Activated CD8-positive, alpha-beta T cell treated with anti-CD3 and anti-CD28 coated beads for 36 hours (primary cell): Measurements from ENCODE around the gene PDE2A. TPM values are rescaled to one million over a fixed set of nuclear protein-coding genes. Genes with fewer than 3 reads are reported as not detected.

ENCODE experiments used
- ATAC-seq: fragments of 200-7000 bp; cut with Tn5 transposase; one replicate; pipeline ENCODE4 v1.10.0; 2021; ENCODE audit warnings: mild to moderate bottlenecking, moderate library complexity
- CTCF ChIA-PET: fragments of 350-600 bp; sonication (Branson Sonifier 250); formaldehyde crosslinking; loops from one replicate; lab custom pipeline; 2021; ENCODE audit warnings: antibody characterized with exemption; lab: Charles Lee
- POLR2A ChIA-PET: fragments of 350-600 bp; sonication (Branson Sonifier 250); formaldehyde crosslinking; loops from one replicate; lab custom pipeline; 2021; ENCODE audit warnings: antibody characterized with exemption; lab: Charles Lee
- DNase-seq: peaks from one replicate; pipeline ENCODE4 v3.0.0-alpha.2; 2020
- H3K27ac Mint-ChIP-seq: one replicate; pipeline ENCODE4 v1.8.0; 2021; ENCODE audit warnings: mild to moderate bottlenecking, mixed read lengths
- H3K27me3 Mint-ChIP-seq: one replicate; pipeline ENCODE4 v1.8.0; 2021; ENCODE audit warnings: mixed read lengths
- H3K36me3 Mint-ChIP-seq: one replicate; pipeline ENCODE4 v1.8.0; 2021; ENCODE audit warnings: low read depth, mixed read lengths
- H3K4me1 Mint-ChIP-seq: one replicate; pipeline ENCODE4 v1.8.0; 2021; ENCODE audit warnings: low read depth, mixed read lengths
- H3K4me3 Mint-ChIP-seq: one replicate; pipeline ENCODE4 v1.8.0; 2021; ENCODE audit warnings: mild to moderate bottlenecking, moderate library complexity, mixed read lengths
- H3K9me3 Mint-ChIP-seq: one replicate; pipeline ENCODE4 v1.8.0; 2021; ENCODE audit warnings: mixed read lengths
- intact Hi-C: fragments of 100-400 bp; cut with micrococcal nuclease; formaldehyde crosslinking; loops from one replicate; pipeline ENCODE4 v1.10.0; 2022
- total RNA-seq, 2 experiments: library from RNA; stranded (reverse); gene quantifications; one replicate each; pipeline ENCODE4 v1.2.3, GENCODE V29; 2021
- TF ChIP-seq, protein P1 (sequence below): fragments of 200-600 bp; IDR thresholded peaks from one replicate; pipeline ENCODE4 v1.8.0; 2022; ENCODE audit warnings: antibody characterized with exemption, mild to moderate bottlenecking

PDE2A gene
- total RNA-seq, 2 experiments from 2014 or later = 0.14 to 0.72 TPM

DNA sequence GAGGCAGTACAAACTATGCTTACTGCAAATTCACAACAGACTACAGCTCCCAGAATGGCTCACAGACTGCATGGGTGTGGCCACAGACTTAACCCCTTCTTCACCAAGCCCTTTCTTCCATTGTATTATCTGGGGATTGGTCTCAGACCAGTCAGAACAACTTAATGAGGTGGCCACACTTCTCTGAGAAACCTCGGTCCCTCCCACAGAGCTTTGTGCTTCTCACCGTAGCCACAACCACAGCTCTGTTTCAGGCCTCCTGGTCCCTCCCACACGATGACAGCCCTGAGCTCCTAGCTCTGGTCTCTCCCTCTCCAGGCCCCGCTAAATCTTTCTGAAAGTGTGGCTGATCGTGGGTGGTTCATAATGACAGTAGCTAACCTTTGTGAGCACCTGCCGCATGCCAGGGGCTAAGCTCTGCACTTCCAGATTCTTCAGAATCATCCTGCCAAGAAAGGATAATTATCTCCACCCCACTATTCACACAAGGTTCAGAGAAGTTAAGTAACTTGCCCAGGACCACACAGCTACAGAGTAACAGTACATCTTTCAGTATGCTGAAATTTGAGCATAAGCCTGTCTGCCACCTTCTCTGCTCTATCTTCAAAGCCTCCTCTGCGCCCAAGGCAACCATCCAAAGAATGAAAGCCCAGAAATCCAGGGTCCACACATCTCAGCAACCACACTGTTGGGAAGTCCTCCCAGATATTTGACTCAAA lies 5.4 kb downstream of the PDE2A start:
- peak; percentile 95 for ATAC-seq
- DNase-seq = peak; percentile 91
- Mint-ChIP-seq H3K27me3 (peaks cover 48% of the 10 kb centered on the region), H3K4me3 (no peak overlapping the region), H3K36me3 (no peaks in the 10 kb centered on the region), H3K9me3 (peaks cover 8% of the 10 kb centered on the region), H3K27ac (no peak overlapping the region), H3K4me1 (peaks cover 14% of the 10 kb centered on the region)
- CTCF ChIA-PET = interaction anchor here (1.0 to 2.9 kb wide), 8 partner anchors 10 to 122 kb away, joined by 3 to 22 read pairs (median 4); no protein-coding TSS in a partner anchor
- intact Hi-C loops = no loop called here
- POLR2A ChIA-PET = interaction anchor here (1.1 to 2.6 kb wide), 4 partner anchors 9 to 123 kb away, joined by 3 to 16 read pairs (median 4); no protein-coding TSS in a partner anchor
- TF ChIP-seq, protein P1, sequence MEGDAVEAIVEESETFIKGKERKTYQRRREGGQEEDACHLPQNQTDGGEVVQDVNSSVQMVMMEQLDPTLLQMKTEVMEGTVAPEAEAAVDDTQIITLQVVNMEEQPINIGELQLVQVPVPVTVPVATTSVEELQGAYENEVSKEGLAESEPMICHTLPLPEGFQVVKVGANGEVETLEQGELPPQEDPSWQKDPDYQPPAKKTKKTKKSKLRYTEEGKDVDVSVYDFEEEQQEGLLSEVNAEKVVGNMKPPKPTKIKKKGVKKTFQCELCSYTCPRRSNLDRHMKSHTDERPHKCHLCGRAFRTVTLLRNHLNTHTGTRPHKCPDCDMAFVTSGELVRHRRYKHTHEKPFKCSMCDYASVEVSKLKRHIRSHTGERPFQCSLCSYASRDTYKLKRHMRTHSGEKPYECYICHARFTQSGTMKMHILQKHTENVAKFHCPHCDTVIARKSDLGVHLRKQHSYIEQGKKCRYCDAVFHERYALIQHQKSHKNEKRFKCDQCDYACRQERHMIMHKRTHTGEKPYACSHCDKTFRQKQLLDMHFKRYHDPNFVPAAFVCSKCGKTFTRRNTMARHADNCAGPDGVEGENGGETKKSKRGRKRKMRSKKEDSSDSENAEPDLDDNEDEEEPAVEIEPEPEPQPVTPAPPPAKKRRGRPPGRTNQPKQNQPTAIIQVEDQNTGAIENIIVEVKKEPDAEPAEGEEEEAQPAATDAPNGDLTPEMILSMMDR = no peak

DNA sequence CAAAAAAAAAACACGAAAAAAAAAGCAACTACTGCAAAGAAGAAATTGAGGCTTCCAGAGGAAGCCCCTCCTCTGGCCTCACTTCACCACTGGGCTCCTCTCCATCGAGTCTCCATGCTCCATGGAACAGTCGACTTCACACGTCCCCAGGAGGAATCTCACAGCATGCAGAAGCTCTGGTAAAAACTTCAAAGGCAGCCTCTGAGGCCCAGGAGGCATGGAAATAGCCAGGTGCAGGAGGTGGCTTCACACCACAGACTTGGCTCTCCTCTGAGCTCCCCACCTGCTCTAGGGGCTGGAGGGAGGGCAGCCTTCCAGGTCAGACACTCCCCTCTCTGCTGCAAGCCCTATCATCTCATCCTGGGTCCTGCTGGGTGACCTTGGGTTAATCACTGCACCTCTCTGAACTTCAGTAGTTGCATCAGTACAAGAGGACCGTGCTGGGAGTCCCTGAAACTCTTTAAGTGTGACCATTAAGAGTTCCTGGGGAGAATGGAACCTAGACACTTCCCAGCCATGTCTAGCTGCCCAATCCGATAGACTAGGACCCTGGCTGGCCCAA lies 8.2 kb downstream of the PDE2A start:
- Mint-ChIP-seq H3K4me1 (peaks cover 14% of the 10 kb centered on the region), H3K27me3 (peaks cover 28% of the 10 kb centered on the region), H3K36me3 (no peaks in the 10 kb centered on the region), H3K4me3 (no peak overlapping the region), H3K27ac (no peak overlapping the region), H3K9me3 (peaks cover 8% of the 10 kb centered on the region)
- ChIA-PET POLR2A (interaction anchor here (1.4 kb wide), 1 partner anchor 116 kb away, joined by 3 read pairs; no protein-coding TSS in a partner anchor), CTCF (no interaction called here)
- ATAC-seq (no peak), DNase-seq (no peak)
- intact Hi-C loops = no loop called here
- TF ChIP-seq, protein P1 = no peak

DNA sequence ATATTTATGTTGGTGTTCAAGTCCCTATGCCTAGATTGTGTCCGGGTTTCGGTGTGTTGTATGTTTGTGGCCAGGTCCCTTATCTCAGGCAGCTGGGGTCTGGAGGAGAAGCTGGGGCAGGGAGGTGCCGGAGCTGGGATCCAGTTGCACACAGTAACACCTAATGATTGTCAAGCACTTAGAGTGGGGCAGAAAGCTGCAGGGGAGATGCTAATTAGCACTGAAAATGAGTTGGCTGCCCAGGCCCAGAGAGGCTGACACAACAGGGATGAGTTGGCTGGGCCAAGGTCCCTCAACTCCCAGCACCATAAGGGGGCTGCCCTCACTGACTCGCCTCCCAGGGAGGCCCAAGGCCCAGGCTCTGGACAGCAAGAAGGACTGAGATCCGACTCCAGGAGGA lies 12.2 kb downstream of the PDE2A start:
- no peak for DNase-seq
- Mint-ChIP-seq H3K4me3 (no peak overlapping the region), H3K36me3 (no peaks in the 10 kb centered on the region), H3K4me1 (no peaks in the 10 kb centered on the region), H3K27ac (no peak overlapping the region), H3K27me3 (peaks cover 11% of the 10 kb centered on the region), H3K9me3 (peaks cover 1% of the 10 kb centered on the region)
- CTCF ChIA-PET = interaction anchor here (1.1 kb wide), 1 partner anchor 22 kb away, joined by 4 read pairs; no protein-coding TSS in a partner anchor
- no peak for ATAC-seq
- TF ChIP-seq, protein P1 = no peak
- intact Hi-C loops = no loop called here
- POLR2A ChIA-PET = no interaction called here

DNA sequence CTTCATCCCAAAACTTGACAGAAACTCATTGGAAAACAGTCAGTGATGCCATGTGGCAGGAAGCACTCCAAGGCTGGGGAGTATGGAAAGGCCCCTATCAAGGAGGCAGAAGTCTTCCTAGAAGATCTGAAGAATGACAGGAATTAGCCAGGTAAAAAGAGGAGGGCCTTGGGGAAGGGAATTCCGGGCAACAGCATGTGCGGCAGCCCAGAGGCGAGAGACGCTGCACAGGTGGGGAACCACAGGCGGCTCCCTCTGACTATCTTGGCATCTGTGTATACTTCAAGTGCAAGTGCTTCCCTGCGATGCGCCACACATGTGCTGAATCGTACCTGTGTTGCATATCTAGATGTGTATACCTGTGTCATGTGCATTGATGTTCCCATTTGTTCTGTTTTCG lies 12.7 kb downstream of the PDE2A start:
- TF ChIP-seq, protein P1 = no peak
- DNase-seq = no peak
- Mint-ChIP-seq H3K36me3 (no peaks in the 10 kb centered on the region), H3K9me3 (no peaks in the 10 kb centered on the region), H3K4me3 (no peak overlapping the region), H3K27ac (no peak overlapping the region), H3K4me1 (no peaks in the 10 kb centered on the region), H3K27me3 (peaks cover 10% of the 10 kb centered on the region)
- ChIA-PET POLR2A (no interaction called here), CTCF (no interaction called here)
- intact Hi-C loops = no loop called here
- no peak for ATAC-seq
